ENCODE measurements around the gene TMEM263. TPM values are rescaled to one million over a fixed set of nuclear protein-coding genes. Genes with fewer than 3 reads are reported as not detected.

TMEM263 gene
- total RNA-seq, 1 experiment from 2014 or later: 35.0 TPM

- Histone ChIP-seq H3K36me3 (ENCODE audit: control insufficient read depth, insufficient read depth, low read length) (no peaks in the 10 kb centered on the region), H3K4me3 (ENCODE audit: low read depth in 2 of 2, low read length in 2 of 2) (no peak overlapping the region), H3K9me3 (ENCODE audit: control insufficient read depth, insufficient read depth, low read depth, low read length) (no peaks in the 10 kb centered on the region), H3K4me1 (ENCODE audit: control insufficient read depth, insufficient read depth, low read length) (no peaks in the 10 kb centered on the region), H3K27me3 (ENCODE audit: control insufficient read depth, insufficient read depth, low read length) (no peaks in the 10 kb centered on the region), H3K27ac (ENCODE audit: low read length) (no peak overlapping the region)
- TF ChIP-seq POLR2AphosphoS5 (IDR thresholded peaks at IDR 0.05; ENCODE audit: low read depth, low read length): no peak
- TF ChIP-seq CTCF (IDR thresholded peaks at IDR 0.05): no peak
- no peak for TF ChIP-seq REST (IDR thresholded peaks at IDR 0.05; ENCODE audit: insufficient read depth in 1 of 2, low read depth in 2 of 2, low read length in 1 of 2)
- no peak for TF ChIP-seq SIN3A (IDR thresholded peaks at IDR 0.05; ENCODE audit: borderline replicate concordance, insufficient read depth, low read depth, low read length)
- no peak for TF ChIP-seq TCF7L2 (IDR thresholded peaks at IDR 0.05; ENCODE audit: low read depth, low read length)
- intact Hi-C loops (cut with micrococcal nuclease; ENCODE audit: unreplicated experiment): no loop called here
- ChIA-PET CTCF (no interaction called here), POLR2A (no interaction called here)
- in situ Hi-C loops (cut with HindIII; ENCODE audit: low pct_unique_long_range_greater_than_20kb, low sequenced_read_pairs): no loop called here
- ATAC-seq (no peak), DNase-seq (ENCODE audit: low read depth, low spot score) (no peak)
- no TSS peak for BruUV-seq (replicated peaks)
Measured at GRCh38 chr12:106934277-106934676, 21.4 kb upstream of the TMEM263 start.

GRCh38 chr12:106941481-106942156 lies 14.1 kb upstream of the TMEM263 start:
- H3K27ac ChIP-seq (ENCODE audit: low read length): no peak overlapping the region
- in situ Hi-C loops (cut with HindIII; ENCODE audit: low pct_unique_long_range_greater_than_20kb, low sequenced_read_pairs) (no loop called here), intact Hi-C loops (cut with micrococcal nuclease; ENCODE audit: unreplicated experiment) (no loop called here)
- no peak overlapping the region for H3K4me3 ChIP-seq (ENCODE audit: low read depth in 2 of 2, low read length in 2 of 2)
- CTCF ChIA-PET: no interaction called here
- POLR2A ChIA-PET: no interaction called here
- BruUV-seq (replicated peaks): no TSS peak
- no peaks in the 10 kb centered on the region for H3K4me1 ChIP-seq (ENCODE audit: control insufficient read depth, insufficient read depth, low read length)
- ATAC-seq: no peak
- H3K9me3 ChIP-seq (ENCODE audit: control insufficient read depth, insufficient read depth, low read depth, low read length): peaks cover 14% of the 10 kb centered on the region; the same call in 1 of the 2 replicates
- H3K36me3 ChIP-seq (ENCODE audit: control insufficient read depth, insufficient read depth, low read length): no peaks in the 10 kb centered on the region
- no peak for DNase-seq (ENCODE audit: low read depth, low spot score)
- TF ChIP-seq SIN3A (IDR thresholded peaks at IDR 0.05; ENCODE audit: borderline replicate concordance, insufficient read depth, low read depth, low read length) (no peak), REST (IDR thresholded peaks at IDR 0.05; ENCODE audit: insufficient read depth in 1 of 2, low read depth in 2 of 2, low read length in 1 of 2) (no peak), CTCF (IDR thresholded peaks at IDR 0.05) (no peak), POLR2AphosphoS5 (IDR thresholded peaks at IDR 0.05; ENCODE audit: low read depth, low read length) (no peak), TCF7L2 (IDR thresholded peaks at IDR 0.05; ENCODE audit: low read depth, low read length) (no peak)
- H3K27me3 ChIP-seq (ENCODE audit: control insufficient read depth, insufficient read depth, low read length): no peaks in the 10 kb centered on the region
